GM12874 (cell line): ENCODE measurements around the gene KIAA0825.

Source experiments
- TF ChIP-seq, protein P1 (sequence below): IDR thresholded peaks from 2 replicates; pipeline ENCODE4 v1.5.1; 2011; ENCODE audit warnings: low read depth, mild to moderate bottlenecking, control low read depth, low read length, moderate library complexity; ENCODE audit not compliant: insufficient read depth

Gene KIAA0825

DNA sequence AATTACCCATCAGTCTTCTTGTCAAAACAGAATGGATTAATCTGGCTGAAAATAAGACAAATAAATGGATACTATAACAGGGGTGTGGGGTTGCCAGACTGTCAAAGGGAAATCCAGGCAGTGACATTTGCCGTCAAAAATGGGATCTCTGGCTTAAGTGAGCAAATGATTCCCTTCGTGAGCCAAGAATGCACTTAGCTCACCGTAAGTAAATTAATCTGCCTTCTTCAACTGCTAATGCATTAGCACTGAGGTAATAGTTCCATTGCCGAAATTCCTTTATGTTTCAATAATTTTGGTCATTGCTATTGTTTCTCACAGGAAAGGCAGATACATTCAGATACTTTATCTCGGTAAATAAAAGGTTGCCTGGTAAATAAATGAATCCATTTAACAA lies 377.8 kb downstream of the KIAA0825 start:
- TF ChIP-seq, protein P1, sequence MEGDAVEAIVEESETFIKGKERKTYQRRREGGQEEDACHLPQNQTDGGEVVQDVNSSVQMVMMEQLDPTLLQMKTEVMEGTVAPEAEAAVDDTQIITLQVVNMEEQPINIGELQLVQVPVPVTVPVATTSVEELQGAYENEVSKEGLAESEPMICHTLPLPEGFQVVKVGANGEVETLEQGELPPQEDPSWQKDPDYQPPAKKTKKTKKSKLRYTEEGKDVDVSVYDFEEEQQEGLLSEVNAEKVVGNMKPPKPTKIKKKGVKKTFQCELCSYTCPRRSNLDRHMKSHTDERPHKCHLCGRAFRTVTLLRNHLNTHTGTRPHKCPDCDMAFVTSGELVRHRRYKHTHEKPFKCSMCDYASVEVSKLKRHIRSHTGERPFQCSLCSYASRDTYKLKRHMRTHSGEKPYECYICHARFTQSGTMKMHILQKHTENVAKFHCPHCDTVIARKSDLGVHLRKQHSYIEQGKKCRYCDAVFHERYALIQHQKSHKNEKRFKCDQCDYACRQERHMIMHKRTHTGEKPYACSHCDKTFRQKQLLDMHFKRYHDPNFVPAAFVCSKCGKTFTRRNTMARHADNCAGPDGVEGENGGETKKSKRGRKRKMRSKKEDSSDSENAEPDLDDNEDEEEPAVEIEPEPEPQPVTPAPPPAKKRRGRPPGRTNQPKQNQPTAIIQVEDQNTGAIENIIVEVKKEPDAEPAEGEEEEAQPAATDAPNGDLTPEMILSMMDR: no peak

DNA sequence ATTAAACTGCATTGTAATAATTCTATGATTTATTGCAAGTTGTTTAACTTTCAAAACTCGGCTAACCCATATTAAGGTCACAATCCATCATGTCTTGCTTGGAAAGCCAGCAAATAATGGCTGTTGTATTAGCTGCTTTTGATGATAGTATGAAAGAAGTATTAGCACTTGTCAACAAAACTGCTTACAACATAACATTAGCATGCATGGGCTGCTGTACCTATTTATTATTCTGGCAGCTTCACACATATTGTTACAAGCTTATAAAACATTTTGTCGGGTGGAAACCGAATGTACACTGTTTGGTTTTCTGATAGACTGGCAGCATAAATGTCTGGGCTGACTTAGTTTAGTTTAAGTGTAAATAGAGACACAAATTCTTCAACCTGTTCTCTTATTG lies 378.3 kb downstream of the KIAA0825 start:
- TF ChIP-seq, protein P1: no peak

DNA sequence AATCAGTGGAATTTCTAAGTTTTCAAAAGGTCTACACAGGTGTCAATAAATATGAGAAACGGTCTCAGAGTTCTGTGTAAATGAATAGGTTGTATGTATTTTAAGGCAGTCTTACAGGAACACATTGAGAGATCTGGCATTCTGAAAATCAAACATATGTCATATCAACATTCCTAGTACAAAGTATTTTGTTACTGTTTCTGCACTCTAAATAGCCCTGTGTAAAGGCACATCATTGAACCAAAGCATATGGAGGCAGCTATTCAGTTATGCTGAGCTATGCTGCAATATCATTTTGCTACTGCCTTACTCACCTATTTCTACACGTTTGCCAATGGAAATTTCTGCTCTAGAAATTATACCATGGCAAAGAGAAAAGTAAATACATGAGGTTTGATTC lies 379.1 kb downstream of the KIAA0825 start:
- TF ChIP-seq, protein P1: no peak

DNA sequence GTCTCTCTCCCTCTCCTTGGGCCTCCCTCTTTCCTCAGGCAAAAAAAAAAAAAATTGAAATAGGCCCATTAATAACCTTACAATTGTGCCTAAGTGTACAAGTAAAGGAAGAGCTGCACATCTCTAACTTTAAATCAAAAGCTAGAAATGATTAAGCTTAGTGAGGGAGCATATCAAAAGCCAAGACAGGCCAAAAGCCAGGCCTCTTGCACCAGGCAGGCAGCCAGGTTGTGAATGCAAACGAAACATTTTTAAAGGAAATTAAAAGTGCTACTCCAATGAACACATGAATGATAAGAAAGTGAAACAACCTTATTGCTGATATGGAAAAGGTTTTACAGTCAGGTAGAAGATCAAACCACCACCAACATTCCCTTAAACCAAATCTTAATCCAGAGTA lies 383.4 kb downstream of the KIAA0825 start:
- TF ChIP-seq, protein P1: no peak

DNA sequence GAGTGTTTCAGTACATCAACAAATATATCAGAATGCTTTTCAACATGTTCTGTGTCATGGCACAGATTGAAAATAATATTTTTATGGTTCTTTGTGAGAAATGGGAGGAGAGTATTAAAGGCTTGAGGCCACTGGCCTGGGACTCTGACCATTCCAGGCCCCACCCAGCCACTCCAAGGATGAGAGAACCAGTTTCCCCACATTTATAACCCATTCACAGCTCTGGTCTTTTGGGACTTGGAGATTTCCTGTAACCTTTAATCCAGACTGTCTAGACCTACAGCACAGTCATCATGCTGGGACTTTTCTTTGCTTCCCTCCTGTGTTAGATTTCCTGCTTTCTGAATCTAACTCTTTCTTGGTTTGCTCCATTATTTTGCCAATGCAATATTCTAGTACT lies 389.6 kb downstream of the KIAA0825 start:
- TF ChIP-seq, protein P1: no peak

DNA sequence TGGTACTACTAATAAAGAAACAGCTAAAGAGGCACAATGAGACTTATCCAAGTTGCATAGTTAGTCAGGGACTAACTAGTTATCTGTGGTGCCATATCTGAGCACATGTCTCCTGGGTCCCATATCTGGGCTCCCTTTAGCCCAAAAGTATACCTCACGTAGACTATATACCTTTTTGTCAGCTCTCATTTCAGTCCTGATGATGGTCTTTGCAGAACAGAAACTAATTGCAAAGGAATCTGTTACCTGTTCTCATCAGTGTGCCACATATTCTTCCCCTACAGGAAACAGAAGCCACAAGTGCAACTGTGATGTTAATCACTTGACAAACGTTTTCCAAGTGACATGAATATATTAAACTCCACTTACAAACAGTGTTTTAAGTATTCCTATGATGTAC lies 395.2 kb downstream of the KIAA0825 start:
- TF ChIP-seq, protein P1: no peak

DNA sequence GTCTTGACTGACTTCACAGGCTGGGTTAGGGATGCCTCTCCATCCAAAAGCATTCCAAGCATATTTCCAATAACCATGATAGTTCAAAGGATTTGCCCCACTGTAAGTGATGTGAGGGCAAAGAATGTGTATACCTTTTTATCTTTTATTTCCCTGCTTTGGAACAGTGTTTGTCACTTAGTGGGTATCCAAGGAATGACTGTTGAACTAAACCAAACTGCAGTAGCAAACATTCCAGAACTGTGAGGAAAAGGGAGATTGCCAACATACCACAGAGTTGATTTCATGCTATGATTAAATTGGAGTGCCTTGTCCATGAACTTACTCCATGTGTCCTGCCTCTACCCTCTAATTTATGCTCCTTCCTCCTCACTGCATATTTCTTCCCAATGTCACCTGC lies 400.0 kb downstream of the KIAA0825 start:
- TF ChIP-seq, protein P1: no peak

DNA sequence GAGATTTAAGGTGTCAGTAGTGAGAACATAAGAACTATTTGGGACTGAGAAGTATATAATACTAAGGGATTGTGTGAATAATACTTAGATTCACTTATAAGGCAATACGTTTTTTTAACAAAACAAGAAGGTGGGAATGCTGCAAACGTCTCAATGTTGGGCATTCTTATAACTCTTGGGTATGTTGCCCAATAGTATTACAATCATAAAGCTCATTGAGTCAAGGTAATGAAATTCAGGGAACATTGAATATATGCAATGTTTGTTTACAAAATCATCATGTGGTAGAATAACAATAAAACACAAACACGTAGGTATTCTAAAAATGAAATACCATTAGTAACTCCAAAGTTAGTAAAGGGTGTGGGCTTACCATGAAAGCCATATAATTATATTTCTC lies 400.7 kb downstream of the KIAA0825 start:
- TF ChIP-seq, protein P1: no peak
